ENCODE data around the gene CARTPT. TPM values are rescaled to one million over a fixed set of nuclear protein-coding genes. Genes with fewer than 3 reads are reported as not detected.

The CARTPT gene
- total RNA-seq = not detected

- DNase-seq (ENCODE audit: low spot score) = no peak
Measured at GRCh38 chr5:71719063-71719964, at the start of gene CARTPT. TSS of gene CARTPT (plus strand) at chr5:71719275. CDS start at chr5:71719294, 19 bp downstream.

GRCh38 chr5:71677977-71678376, 41.1 kb upstream of the CARTPT start:
- no peak for DNase-seq (ENCODE audit: low spot score)

- no peak for DNase-seq (ENCODE audit: low spot score)
Measured at GRCh38 chr5:71679714-71680113, 39.4 kb upstream of the CARTPT start.

GRCh38 chr5:71680510-71680909, 38.6 kb upstream of the CARTPT start:
- no peak for DNase-seq (ENCODE audit: low spot score)

GRCh38 chr5:71681296-71681695, 37.8 kb upstream of the CARTPT start:
- no peak for DNase-seq (ENCODE audit: low spot score)

GRCh38 chr5:71684309-71684708, 34.8 kb upstream of the CARTPT start:
- no peak for DNase-seq (ENCODE audit: low spot score)

- DNase-seq (ENCODE audit: low spot score) = no peak
Measured at GRCh38 chr5:71693828-71694427, 25.1 kb upstream of the CARTPT start.

- no peak for DNase-seq (ENCODE audit: low spot score)
Measured at GRCh38 chr5:71695071-71695470, 24.0 kb upstream of the CARTPT start.

- no peak for DNase-seq (ENCODE audit: low spot score)
Measured at GRCh38 chr5:71695595-71695994, 23.5 kb upstream of the CARTPT start.

GRCh38 chr5:71697967-71698366, 21.1 kb upstream of the CARTPT start:
- DNase-seq (ENCODE audit: low spot score) = no peak

- DNase-seq (ENCODE audit: low spot score) = no peak
Measured at GRCh38 chr5:71699233-71699632, 19.8 kb upstream of the CARTPT start.

- no peak for DNase-seq (ENCODE audit: low spot score)
Measured at GRCh38 chr5:71699751-71700150, 19.3 kb upstream of the CARTPT start.

GRCh38 chr5:71700803-71701202, 18.3 kb upstream of the CARTPT start:
- no peak for DNase-seq (ENCODE audit: low spot score)

GRCh38 chr5:71701407-71701806, 17.7 kb upstream of the CARTPT start:
- DNase-seq (ENCODE audit: low spot score) = no peak

- DNase-seq (ENCODE audit: low spot score) = no peak
Measured at GRCh38 chr5:71703941-71704340, 15.1 kb upstream of the CARTPT start.

- no peak for DNase-seq (ENCODE audit: low spot score)
Measured at GRCh38 chr5:71705421-71705820, 13.7 kb upstream of the CARTPT start.

GRCh38 chr5:71706906-71707305, 12.2 kb upstream of the CARTPT start:
- no peak for DNase-seq (ENCODE audit: low spot score)

GRCh38 chr5:71711610-71712009, 7.5 kb upstream of the CARTPT start:
- no peak for DNase-seq (ENCODE audit: low spot score)

GRCh38 chr5:71714911-71715310, 4.2 kb upstream of the CARTPT start:
- no peak for DNase-seq (ENCODE audit: low spot score)

- no peak for DNase-seq (ENCODE audit: low spot score)
Measured at GRCh38 chr5:71727978-71728377, 8.9 kb downstream of the CARTPT start.

GRCh38 chr5:71731015-71731414, 11.9 kb downstream of the CARTPT start:
- DNase-seq (ENCODE audit: low spot score) = no peak

- no peak for DNase-seq (ENCODE audit: low spot score)
Measured at GRCh38 chr5:71732011-71732410, 12.9 kb downstream of the CARTPT start.

- no peak for DNase-seq (ENCODE audit: low spot score)
Measured at GRCh38 chr5:71734141-71734540, 15.1 kb downstream of the CARTPT start.

Data from ureter (tissue), 1 donor.